Mesodermal cell (in vitro differentiated cells): ENCODE results near the gene SERPINA3.
"Not testable (repeated sequence)": the region's sequence is repeated elsewhere in the genome, so short reads cannot be mapped to it uniquely, and the experiment has no call there.

Experiments
- H3K27ac ChIP-seq: 2 replicates; pipeline ENCODE4 v1.7.0; 2013; ENCODE audit warnings: mild to moderate bottlenecking, low read depth, low read length, moderate library complexity; ENCODE audit not compliant: severe bottlenecking
- H3K36me3 ChIP-seq: 2 replicates; pipeline ENCODE4 v1.7.1; 2013; ENCODE audit warnings: mild to moderate bottlenecking, low read length, moderate library complexity; ENCODE audit not compliant: control insufficient read depth, insufficient read depth
- H3K4me1 ChIP-seq: one replicate; pipeline ENCODE4 v1.7.1; 2013; ENCODE audit warnings: mild to moderate bottlenecking, low read length; ENCODE audit not compliant: insufficient read depth, control insufficient read depth, poor library complexity, severe bottlenecking
- H3K4me3 ChIP-seq: 2 replicates; pipeline ENCODE4 v1.7.0; 2013; ENCODE audit warnings: low read length, control low read depth, mild to moderate bottlenecking; ENCODE audit not compliant: insufficient read depth, poor library complexity, severe bottlenecking; ENCODE audit errors: extremely low read depth
- H3K9me3 ChIP-seq: 2 replicates; pipeline ENCODE4 v1.7.1; 2013; ENCODE audit warnings: mild to moderate bottlenecking, low read length, moderate library complexity; ENCODE audit not compliant: control insufficient read depth
- WGBS, 2 experiments: methylation state at CpG; one replicate each; pipeline ENCODE4 v1.1.5; 2013; ENCODE audit warnings: missing lambda C conversion rate in 2 of 2; ENCODE audit not compliant: insufficient coverage in 2 of 2; 5-methylcytosine and 5-hydroxymethylcytosine counted together

SERPINA3 gene

GRCh38 chr14:94633121-94633520 is 20.9 kb downstream of the SERPINA3 start:
- Histone ChIP-seq H3K27ac (no peak overlapping the region), H3K4me1 (no peaks in the 10 kb centered on the region), H3K4me3 (no peak overlapping the region), H3K9me3 (no peaks in the 10 kb centered on the region), H3K36me3 (no peaks in the 10 kb centered on the region)
- 85 to 95% methylated on average over 6 of the region's 6 CpGs for WGBS, 2 experiments

- H3K4me3 ChIP-seq = no peak overlapping the region
- no peaks in the 10 kb centered on the region for H3K9me3 ChIP-seq
- no peaks in the 10 kb centered on the region for H3K36me3 ChIP-seq
- WGBS, 2 experiments = no CpG with 5 or more reads among the region's 1 CpG
- H3K27ac ChIP-seq = no peak overlapping the region
- no peaks in the 10 kb centered on the region for H3K4me1 ChIP-seq
These were observed 23.0 kb downstream of the SERPINA3 start for GRCh38 chr14:94635154-94635553.

DNA sequence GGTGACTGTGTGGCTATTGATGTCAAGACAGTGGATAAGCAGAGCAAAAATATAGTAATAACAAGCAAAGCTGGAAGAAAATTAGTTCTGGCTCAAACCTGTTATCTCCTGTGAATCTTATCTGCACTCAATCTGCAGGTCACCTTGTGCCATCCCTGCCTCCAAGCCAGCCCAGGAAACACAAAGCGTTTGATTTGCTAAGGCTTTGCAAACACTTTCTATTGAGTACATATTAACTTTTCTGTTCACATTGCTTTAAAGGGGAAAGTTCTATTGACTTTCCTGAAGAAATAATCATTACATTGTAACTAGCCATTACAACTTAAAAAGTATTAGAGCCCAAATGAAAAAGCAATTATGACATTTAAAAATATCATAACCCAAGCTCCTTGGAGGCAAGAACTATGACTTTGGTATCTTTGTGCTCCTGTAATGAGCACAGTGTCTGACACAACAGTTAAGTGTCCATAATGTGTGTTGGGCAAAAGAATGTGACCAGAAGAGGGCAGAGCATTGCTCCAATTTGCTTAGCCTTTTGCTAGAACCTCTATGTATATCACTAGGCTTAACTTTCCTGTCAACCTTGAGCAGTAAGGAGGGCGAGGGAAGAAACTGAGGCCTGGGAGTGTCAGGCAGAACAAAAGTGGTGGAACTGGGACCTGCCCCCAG is 24.7 kb downstream of the SERPINA3 start:
- Histone ChIP-seq H3K36me3 (no peaks in the 10 kb centered on the region), H3K4me3 (no peak overlapping the region), H3K4me1 (peaks cover 6% of the 10 kb centered on the region), H3K9me3 (no peaks in the 10 kb centered on the region), H3K27ac (no peak overlapping the region)
- 76% methylated on average over 2 of the region's 2 CpGs; no CpG with 5 or more reads in 1 of the 2 experiments for WGBS, 2 experiments

DNA sequence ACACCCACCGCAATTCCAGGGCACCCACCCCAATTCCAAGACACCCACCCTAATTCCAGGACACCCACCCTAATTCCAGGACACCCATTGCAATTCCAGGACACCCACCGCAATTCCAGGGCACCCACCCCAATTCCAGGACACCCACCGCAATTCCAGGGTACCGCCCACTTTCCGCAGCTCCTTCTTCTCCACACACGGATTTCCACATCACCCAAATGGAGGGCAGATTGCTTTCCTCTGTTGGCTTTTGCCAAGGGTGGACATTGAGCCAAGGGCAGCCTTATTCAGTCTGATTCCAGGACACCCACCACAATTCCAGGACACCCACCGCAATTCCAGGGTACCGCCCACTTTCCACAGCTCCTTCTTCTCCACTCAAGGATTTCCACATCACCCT is 25.6 kb downstream of the SERPINA3 start:
- H3K36me3 ChIP-seq, H3K4me3 ChIP-seq, H3K9me3 ChIP-seq, H3K4me1 ChIP-seq, H3K27ac ChIP-seq: not testable (repeated sequence)
- WGBS, 2 experiments = 88 to 95% methylated on average over 5 to 6 of the region's 8 CpGs

DNA sequence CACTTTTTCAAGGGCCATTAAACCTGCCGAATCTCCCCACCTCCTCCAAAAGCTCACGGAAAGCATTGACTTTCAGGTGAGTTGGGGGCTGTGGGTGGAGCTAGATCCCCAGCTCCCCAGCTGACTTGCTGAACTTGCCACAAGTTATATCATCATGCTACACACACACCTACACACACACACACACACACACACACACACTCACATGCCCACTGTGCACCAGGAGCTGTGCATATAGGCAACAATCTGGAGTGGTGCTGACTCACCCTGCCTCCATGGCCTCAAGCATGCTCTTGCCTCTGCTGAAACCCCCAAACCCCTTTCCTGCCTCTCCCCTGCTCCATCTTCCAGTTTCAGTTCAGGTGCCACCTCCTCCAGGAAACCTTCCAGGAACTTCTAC is 26.1 kb downstream of the SERPINA3 start:
- H3K36me3 ChIP-seq = no peaks in the 10 kb centered on the region
- no peak overlapping the region for H3K4me3 ChIP-seq
- WGBS, 2 experiments = no CpG with 5 or more reads among the region's 2 CpGs
- H3K4me1 ChIP-seq = peaks cover 6% of the 10 kb centered on the region
- no peak overlapping the region for H3K27ac ChIP-seq
- no peaks in the 10 kb centered on the region for H3K9me3 ChIP-seq

DNA sequence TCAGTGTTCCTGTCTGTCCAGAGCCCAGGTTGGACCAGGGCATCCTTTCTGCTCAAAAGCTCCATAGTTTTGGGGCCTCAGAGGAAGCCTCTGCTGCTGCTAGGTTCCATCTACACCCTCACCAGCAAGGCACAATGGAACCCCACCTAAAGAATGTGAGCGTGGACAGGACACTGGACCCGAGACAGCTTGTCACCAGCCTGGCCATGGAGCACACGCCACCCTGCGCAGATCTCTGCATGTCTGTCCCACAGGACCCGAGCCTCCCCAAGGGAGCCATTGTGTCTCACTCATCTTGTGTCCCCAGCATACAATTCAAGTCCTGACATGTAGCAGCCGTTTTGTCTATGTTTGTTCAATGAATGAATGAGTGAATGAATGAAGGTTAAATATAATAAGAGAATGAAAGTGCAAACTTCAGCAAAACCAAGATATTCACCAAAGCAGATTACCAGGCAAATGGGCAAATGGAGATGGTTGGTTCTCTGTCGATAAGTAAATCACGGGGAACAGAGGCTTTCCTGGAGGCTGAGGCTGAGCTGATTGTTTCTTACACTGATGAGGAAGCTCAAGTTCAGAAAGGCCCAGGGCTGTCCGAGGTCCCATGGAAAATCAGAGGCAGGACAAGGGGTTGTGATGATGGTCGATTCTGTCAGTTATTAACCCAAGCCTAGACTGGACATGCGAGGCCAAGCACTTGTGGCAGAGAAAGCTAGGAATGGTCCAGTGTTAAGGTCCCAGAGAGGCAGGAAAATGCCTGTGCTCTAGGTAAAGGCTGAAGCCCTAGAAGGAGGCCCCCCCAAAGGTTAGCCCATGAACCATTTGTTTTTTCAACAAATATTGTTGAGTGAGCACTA is 27.0 kb downstream of the SERPINA3 start:
- H3K27ac ChIP-seq = no peak overlapping the region
- WGBS, 2 experiments = 85 to 97% methylated on average over 6 to 9 of the region's 11 CpGs
- H3K36me3 ChIP-seq = no peaks in the 10 kb centered on the region
- no peaks in the 10 kb centered on the region for H3K9me3 ChIP-seq
- H3K4me1 ChIP-seq = peaks cover 6% of the 10 kb centered on the region
- H3K4me3 ChIP-seq = no peak overlapping the region

- WGBS, 2 experiments = 66 to 88% methylated on average over 4 to 10 of the region's 10 CpGs
- no peaks in the 10 kb centered on the region for H3K36me3 ChIP-seq
- H3K4me3 ChIP-seq = no peak overlapping the region
- H3K9me3 ChIP-seq = no peaks in the 10 kb centered on the region
- H3K27ac ChIP-seq = no peak overlapping the region
- H3K4me1 ChIP-seq = peaks cover 6% of the 10 kb centered on the region
These were observed 28.8 kb downstream of the SERPINA3 start for GRCh38 chr14:94640721-94641631.

DNA sequence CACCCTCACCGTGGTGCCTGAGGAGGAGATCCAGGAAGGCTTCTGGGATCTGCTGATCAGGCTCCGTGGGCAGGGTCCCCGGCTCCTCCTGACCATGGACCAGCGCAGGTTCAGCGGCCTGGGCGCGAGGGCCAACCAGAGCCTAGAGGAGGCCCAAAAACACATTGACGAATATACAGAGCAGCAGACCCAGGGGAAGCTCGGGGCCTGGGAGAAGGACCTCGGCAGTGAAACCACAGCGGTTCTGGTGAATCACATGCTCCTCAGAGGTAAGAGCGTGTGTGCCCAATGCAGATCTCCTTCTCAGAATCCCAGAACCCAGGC is 29.4 kb downstream of the SERPINA3 start:
- Histone ChIP-seq H3K4me1 (peaks cover 6% of the 10 kb centered on the region), H3K27ac (no peak overlapping the region), H3K36me3 (no peaks in the 10 kb centered on the region), H3K4me3 (no peak overlapping the region), H3K9me3 (no peaks in the 10 kb centered on the region)
- WGBS, 2 experiments = 92 to 98% methylated on average over 11 to 12 of the region's 12 CpGs

- H3K36me3 ChIP-seq = no peaks in the 10 kb centered on the region
- peaks cover 5% of the 10 kb centered on the region for H3K9me3 ChIP-seq
- H3K27ac ChIP-seq = no peak overlapping the region
- peaks cover 6% of the 10 kb centered on the region for H3K4me1 ChIP-seq
- H3K4me3 ChIP-seq = no peak overlapping the region
- WGBS, 2 experiments = 88 to 91% methylated on average over 11 to 17 of the region's 18 CpGs
These were observed 31.3 kb downstream of the SERPINA3 start for GRCh38 chr14:94643316-94644101.

GRCh38 chr14:94644102-94644535 is 31.9 kb downstream of the SERPINA3 start:
- WGBS, 2 experiments = 88 to 90% methylated on average over 4 of the region's 4 CpGs
- H3K4me1 ChIP-seq = peaks cover 6% of the 10 kb centered on the region
- H3K9me3 ChIP-seq = peaks cover 9% of the 10 kb centered on the region
- H3K36me3 ChIP-seq = no peaks in the 10 kb centered on the region
- H3K4me3 ChIP-seq = no peak overlapping the region
- H3K27ac ChIP-seq = no peak overlapping the region
